Endometrial microvascular endothelial cells (primary cell): ENCODE results near the gene CTXN1. TPM values are rescaled to one million over a fixed set of nuclear protein-coding genes. Genes with fewer than 3 reads are reported as not detected.

ENCODE experiments used
- in situ Hi-C: cut with HindIII; loops from 2 replicates; pipeline ENCODE4 v1.10.0; 2017; ENCODE audit warnings: low sequenced_read_pairs, low pct_unique_long_range_greater_than_20kb; ENCODE audit errors: inconsistent ontology term
- total RNA-seq: library from RNA; depleted of rRNA; stranded (reverse); fragments of >200 nt; gene quantifications from one replicate; pipeline ENCODE4 v1.2.3, GENCODE V29; 2015; ENCODE audit errors: inconsistent ontology term

Gene CTXN1
- total RNA-seq, 1 donor from 2014 or later = 2.2 TPM

GRCh38 chr19:7887408-7888144, 38.4 kb downstream of the CTXN1 start:
- in situ Hi-C loops = no loop called here

GRCh38 chr19:7885818-7886217, 40.1 kb downstream of the CTXN1 start:
- in situ Hi-C loops = no loop called here

- in situ Hi-C loops = no loop called here
Measured at GRCh38 chr19:7883796-7884570, 42.0 kb downstream of the CTXN1 start.

- in situ Hi-C loops = no loop called here
Measured at GRCh38 chr19:7883105-7883504, 42.8 kb downstream of the CTXN1 start.

- in situ Hi-C loops = no loop called here
Measured at GRCh38 chr19:7881910-7882309, 44.0 kb downstream of the CTXN1 start.

- in situ Hi-C loops = no loop called here
Measured at GRCh38 chr19:7879836-7880235, 46.1 kb downstream of the CTXN1 start.

GRCh38 chr19:7879111-7879807, 46.7 kb downstream of the CTXN1 start:
- in situ Hi-C loops = no loop called here

- in situ Hi-C loops = no loop called here
Measured at GRCh38 chr19:7877249-7877836, 48.6 kb downstream of the CTXN1 start.

- in situ Hi-C loops = no loop called here
Measured at GRCh38 chr19:7874897-7875273, 51.0 kb downstream of the CTXN1 start.

Other genes starting within 250 kb of the CTXN1 start
- not detected for gene MCEMP1, start 249.0 kb downstream of the CTXN1 start, total RNA-seq
- gene TRAPPC5, start 245.3 kb downstream of the CTXN1 start, total RNA-seq = 81.6 TPM
- gene FCER2, start 224.0 kb downstream of the CTXN1 start, total RNA-seq = not detected
- gene CLEC4G, start 194.0 kb downstream of the CTXN1 start, total RNA-seq = not detected
- gene CD209, start 178.6 kb downstream of the CTXN1 start, total RNA-seq = not detected
- not detected for gene CLEC4M, start 162.9 kb downstream of the CTXN1 start, total RNA-seq
- 23.2 TPM for gene EVI5L, start 95.9 kb downstream of the CTXN1 start, total RNA-seq
- gene PRR36, start 51.7 kb downstream of the CTXN1 start, total RNA-seq = not detected
- gene LRRC8E, start 37.6 kb downstream of the CTXN1 start, total RNA-seq = 1.9 TPM
- 13.3 TPM for gene MAP2K7, start 22.3 kb downstream of the CTXN1 start, total RNA-seq
- not detected for gene TGFBR3L, start 11.3 kb downstream of the CTXN1 start, total RNA-seq
- gene SNAPC2, start 5.8 kb downstream of the CTXN1 start, total RNA-seq = 46.8 TPM
- gene TIMM44, start 17.5 kb upstream of the CTXN1 start, total RNA-seq = 75.6 TPM
- 68.0 TPM for gene ELAVL1, start 79.5 kb upstream of the CTXN1 start, total RNA-seq
- gene CCL25, start 126.6 kb upstream of the CTXN1 start, total RNA-seq = not detected
- gene FBN3, start 223.5 kb upstream of the CTXN1 start, total RNA-seq = not detected